GM12875 (cell line): ENCODE measurements around the gene DNM1L.

Experiments used
- H3K4me3 ChIP-seq: one replicate; pipeline ENCODE4 v1.5.1; 2011; ENCODE audit warnings: low read depth, low read length, control low read depth
- TF ChIP-seq, protein P1 (sequence below): IDR thresholded peaks from 2 replicates; pipeline ENCODE4 v1.5.1; 2011; ENCODE audit warnings: low read depth, mild to moderate bottlenecking, control low read depth, inconsistent platforms, low read length, moderate library complexity, borderline replicate concordance; ENCODE audit not compliant: insufficient read depth

Gene DNM1L

DNA sequence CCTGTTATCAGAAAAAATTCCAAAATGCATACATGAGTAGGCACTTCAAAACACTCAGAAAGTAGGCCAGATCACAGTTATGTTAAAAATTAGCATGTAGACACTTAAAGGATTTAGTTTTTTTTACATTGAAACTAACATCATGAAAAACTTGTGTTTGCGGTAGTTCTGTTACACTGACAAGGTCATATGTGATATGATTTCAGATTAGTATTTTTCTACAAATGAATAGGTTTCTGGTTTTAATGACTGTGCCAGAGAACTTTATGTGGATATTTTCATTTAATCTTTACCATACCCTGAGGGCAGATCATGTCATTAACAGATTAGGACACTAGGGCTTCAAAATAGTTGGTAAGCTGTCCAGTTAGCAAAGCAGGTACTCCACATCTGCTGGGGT, 55.9 kb downstream of the DNM1L start:
- no peak overlapping the region for H3K4me3 ChIP-seq
- TF ChIP-seq, protein P1, sequence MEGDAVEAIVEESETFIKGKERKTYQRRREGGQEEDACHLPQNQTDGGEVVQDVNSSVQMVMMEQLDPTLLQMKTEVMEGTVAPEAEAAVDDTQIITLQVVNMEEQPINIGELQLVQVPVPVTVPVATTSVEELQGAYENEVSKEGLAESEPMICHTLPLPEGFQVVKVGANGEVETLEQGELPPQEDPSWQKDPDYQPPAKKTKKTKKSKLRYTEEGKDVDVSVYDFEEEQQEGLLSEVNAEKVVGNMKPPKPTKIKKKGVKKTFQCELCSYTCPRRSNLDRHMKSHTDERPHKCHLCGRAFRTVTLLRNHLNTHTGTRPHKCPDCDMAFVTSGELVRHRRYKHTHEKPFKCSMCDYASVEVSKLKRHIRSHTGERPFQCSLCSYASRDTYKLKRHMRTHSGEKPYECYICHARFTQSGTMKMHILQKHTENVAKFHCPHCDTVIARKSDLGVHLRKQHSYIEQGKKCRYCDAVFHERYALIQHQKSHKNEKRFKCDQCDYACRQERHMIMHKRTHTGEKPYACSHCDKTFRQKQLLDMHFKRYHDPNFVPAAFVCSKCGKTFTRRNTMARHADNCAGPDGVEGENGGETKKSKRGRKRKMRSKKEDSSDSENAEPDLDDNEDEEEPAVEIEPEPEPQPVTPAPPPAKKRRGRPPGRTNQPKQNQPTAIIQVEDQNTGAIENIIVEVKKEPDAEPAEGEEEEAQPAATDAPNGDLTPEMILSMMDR, result no peak

DNA sequence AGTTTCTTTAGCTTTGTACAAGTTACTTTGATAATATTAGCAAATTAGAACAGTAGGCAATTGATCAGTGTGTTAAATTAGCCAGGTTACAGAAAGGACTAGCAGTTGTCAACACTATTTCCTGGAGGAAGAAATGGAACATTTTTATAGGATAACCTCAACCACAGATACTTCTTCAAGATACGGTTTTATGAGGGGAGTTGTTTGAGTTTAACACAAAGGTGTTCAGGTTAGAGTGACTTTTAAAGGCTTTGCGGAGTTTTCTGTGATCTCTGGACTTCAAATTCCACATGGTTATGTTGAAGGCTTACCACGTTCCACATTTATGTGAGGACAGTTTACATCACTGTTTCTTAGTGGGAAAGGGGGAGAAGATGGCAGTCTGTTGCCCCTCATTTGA, 57.3 kb downstream of the DNM1L start:
- H3K4me3 ChIP-seq, result no peak overlapping the region
- TF ChIP-seq, protein P1, result no peak

DNA sequence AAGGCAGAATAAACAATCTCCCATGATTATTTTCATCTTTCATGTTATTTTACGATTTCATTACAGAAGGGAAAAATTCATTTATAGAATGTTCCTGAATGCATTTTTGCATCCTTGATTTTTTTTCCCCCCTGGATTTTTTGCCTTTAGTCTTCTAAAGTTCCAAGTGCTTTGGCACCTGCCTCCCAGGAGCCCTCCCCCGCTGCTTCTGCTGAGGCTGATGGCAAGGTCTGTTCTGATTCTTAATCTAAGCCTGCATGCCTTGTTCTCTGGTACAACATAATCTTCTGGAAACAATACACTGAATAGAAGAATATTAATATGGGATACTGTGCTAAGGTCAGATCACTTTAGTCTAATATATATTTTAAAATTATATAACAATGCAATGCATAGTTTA, 58.6 kb downstream of the DNM1L start:
- TF ChIP-seq, protein P1, result no peak
- H3K4me3 ChIP-seq, result no peak overlapping the region

DNA sequence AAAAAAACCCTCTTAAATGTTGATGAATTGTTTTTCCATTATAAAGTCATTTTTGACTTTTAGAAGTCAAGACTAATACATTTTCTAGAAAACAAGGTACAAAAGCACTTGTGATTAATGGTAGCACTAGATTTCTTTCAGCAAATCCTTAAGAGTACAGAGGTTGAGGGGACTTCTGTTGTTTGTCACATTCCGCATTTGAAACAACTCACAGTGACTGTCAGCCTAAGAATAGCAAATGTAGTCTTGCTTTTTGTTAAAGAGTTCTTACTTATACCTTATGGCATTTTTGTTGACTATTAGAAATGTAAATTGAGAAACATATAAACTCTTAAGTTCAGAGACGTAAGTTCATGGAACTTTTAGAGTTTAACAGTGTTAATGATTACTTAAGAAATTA, 60.2 kb downstream of the DNM1L start:
- no peak overlapping the region for H3K4me3 ChIP-seq
- TF ChIP-seq, protein P1, result no peak

DNA sequence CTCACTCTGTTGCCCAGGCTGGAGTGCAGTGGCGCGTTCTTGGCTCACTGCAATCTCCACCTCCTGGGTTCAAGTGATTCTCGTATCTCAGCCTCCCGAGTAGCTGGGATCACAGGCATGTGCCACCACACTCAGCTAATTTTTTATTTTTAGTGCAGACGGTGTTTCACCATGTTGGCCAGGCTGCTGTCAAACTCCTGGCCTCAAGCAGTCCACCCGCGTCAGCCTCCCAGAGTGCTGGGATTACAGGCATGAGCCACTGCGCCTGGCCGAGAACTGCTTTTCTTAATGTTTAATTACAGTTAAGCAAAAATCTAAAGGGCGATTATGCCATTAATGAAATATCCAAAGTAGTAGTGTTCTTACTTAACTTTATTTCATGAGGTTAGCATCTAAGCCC, 63.0 kb downstream of the DNM1L start:
- H3K4me3 ChIP-seq, result no peak overlapping the region
- TF ChIP-seq, protein P1, result no peak

DNA sequence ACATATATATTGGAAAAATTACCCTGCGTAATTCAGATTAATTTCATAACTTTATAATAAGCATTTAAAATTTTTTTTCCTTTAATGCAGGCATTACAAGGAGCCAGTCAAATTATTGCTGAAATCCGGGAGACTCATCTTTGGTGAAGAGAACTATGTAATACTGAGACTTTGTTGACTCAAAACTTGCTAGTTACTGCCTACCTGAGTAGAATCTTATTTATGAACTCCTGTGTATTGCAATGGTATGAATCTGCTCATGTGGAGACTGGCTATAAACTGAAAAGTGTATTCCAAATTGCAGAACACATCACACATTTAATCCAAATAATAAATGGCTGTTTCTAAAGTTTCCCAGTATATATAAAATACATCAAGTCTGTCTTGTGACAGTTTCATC, 64.2 kb downstream of the DNM1L start:
- TF ChIP-seq, protein P1, result no peak

DNA sequence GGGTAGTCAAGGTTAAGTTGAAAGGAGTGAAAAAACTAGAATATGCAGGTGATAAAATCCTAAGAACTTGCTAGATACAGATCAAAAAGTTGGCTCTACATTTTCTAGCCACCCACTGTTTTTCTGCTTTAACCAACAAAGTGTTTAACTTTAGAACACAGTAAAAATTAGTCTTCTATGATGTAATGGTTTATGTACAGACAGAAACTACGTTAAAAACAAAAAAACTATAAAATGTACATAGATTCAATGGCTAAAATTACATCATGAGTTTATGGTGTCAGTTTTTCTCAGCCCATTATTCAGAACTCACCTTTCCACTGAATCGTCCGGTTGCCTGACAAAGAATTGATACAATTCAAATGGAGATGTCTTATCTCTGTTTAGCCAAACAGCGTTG, 74.5 kb downstream of the DNM1L start:
- TF ChIP-seq, protein P1, result no peak
- no peak overlapping the region for H3K4me3 ChIP-seq

More for the DNA sequence above, 64.2 kb downstream of the DNM1L start:
- H3K4me3 ChIP-seq, result no peak overlapping the region
